Dendritic cell treated with granulocyte-macrophage colony-stimulating factor and Interleukin-4, amounts not matched to agents 40 ng/mL and 50 ng/mL, for 4 days (primary cell): ENCODE measurements around the gene SLC49A3.
"Not testable (repeated sequence)": the region's sequence is repeated elsewhere in the genome, so short reads cannot be mapped to it uniquely, and the experiment has no call there.

Experiments used
- H3K27ac Mint-ChIP-seq: one replicate; pipeline ENCODE4 v1.8.0; 2022; ENCODE audit warnings: mild to moderate bottlenecking, mixed read lengths
- H3K27me3 Mint-ChIP-seq: one replicate; pipeline ENCODE4 v1.8.0; 2022; ENCODE audit warnings: mild to moderate bottlenecking, mixed read lengths
- H3K36me3 Mint-ChIP-seq: one replicate; pipeline ENCODE4 v1.8.0; 2022; ENCODE audit warnings: low read depth, mixed read lengths
- H3K4me1 Mint-ChIP-seq: one replicate; pipeline ENCODE4 v1.8.0; 2022; ENCODE audit warnings: low read depth, mixed read lengths
- H3K4me3 Mint-ChIP-seq: one replicate; pipeline ENCODE4 v1.8.0; 2022; ENCODE audit warnings: mild to moderate bottlenecking, moderate library complexity, mixed read lengths
- H3K9me3 Mint-ChIP-seq: one replicate; pipeline ENCODE4 v1.8.0; 2022; ENCODE audit warnings: mixed read lengths
- intact Hi-C: fragments of 100-400 bp; cut with micrococcal nuclease; formaldehyde crosslinking; loops from one replicate; pipeline ENCODE4 v1.15.0; 2022

The SLC49A3 gene

GRCh38 chr4:712093-712492, 23.1 kb upstream of the SLC49A3 start:
- no peak overlapping the region for H3K4me3 Mint-ChIP-seq
- peaks cover 54% of the 10 kb centered on the region for H3K36me3 Mint-ChIP-seq
- no peaks in the 10 kb centered on the region for H3K27me3 Mint-ChIP-seq
- no peaks in the 10 kb centered on the region for H3K9me3 Mint-ChIP-seq
- H3K27ac Mint-ChIP-seq: no peak overlapping the region
- intact Hi-C loops: no loop called here
- peaks cover 44% of the 10 kb centered on the region for H3K4me1 Mint-ChIP-seq

DNA sequence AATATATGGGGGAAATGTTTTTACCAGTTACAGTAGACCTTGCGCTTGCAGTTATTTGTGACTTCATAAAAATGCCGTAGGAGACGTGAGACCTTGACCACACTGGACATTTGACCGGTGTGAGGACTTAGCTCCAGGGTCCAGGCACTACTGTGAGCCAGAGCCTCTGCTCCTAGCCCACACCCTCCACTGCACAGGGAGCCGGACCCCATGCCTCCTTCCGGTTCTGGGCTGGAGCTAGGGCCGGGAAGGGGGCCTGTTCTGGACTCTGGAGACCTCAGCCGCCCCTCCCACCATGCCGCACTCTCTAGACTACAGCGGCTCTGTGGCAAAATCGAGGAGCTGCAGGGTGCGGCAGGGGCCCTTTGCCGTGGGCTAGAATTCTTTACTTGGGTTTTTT, 22.0 kb upstream of the SLC49A3 start:
- no peak overlapping the region for H3K27ac Mint-ChIP-seq

DNA sequence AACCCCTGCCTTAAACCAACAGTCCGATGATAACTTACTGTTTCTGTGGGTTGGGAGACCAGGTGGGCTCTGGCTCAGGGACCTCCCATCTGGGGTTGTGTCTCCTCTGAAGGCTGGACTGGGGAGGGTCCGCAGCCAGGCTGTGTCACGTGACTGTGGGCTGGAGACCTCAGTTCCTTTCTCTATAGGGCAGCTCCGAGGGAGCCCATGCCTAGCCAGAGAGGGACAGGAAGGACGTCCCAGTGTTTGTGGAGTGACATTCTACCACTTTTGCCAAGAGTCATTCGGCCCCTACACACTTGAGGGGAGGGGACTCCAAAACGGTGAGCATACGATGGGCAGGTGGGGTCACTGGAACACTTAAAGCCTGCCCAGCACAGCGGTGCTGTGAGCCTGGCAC, 21.2 kb upstream of the SLC49A3 start:
- peaks cover 51% of the 10 kb centered on the region for H3K4me1 Mint-ChIP-seq
- peak overlapping the region; percentile 32 for H3K27ac Mint-ChIP-seq
- H3K9me3 Mint-ChIP-seq: no peaks in the 10 kb centered on the region
- intact Hi-C loops: no loop called here
- H3K36me3 Mint-ChIP-seq: peaks cover 56% of the 10 kb centered on the region
- no peaks in the 10 kb centered on the region for H3K27me3 Mint-ChIP-seq
- H3K4me3 Mint-ChIP-seq: no peak overlapping the region

More for the DNA sequence above, 22.0 kb upstream of the SLC49A3 start:
- Mint-ChIP-seq H3K4me1 (peaks cover 47% of the 10 kb centered on the region), H3K27me3 (no peaks in the 10 kb centered on the region), H3K36me3 (peaks cover 54% of the 10 kb centered on the region), H3K4me3 (no peak overlapping the region), H3K9me3 (no peaks in the 10 kb centered on the region)
- intact Hi-C loops: no loop called here

DNA sequence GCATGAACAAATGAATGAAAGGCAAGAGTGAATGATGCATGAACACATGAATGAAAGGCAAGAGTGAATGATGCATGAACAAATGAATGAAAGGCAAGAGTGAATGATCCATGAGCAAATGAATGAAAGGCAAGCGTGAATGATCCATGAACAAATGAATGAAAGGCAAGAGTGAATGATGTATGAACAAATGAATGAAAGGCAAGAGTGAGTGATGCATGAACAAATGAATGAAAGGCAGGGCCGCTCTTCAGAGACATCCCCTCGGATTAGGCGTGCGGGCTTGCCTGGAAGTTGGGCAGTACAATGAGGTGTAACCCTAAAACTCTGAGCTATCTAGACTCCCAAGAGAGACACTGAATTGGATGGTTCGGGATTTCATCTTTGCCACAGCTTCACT, 20.4 kb upstream of the SLC49A3 start:
- H3K4me3 Mint-ChIP-seq: no peak overlapping the region
- H3K27ac Mint-ChIP-seq: peak overlapping the region; percentile 32
- H3K4me1 Mint-ChIP-seq: peaks cover 55% of the 10 kb centered on the region
- H3K27me3 Mint-ChIP-seq: peaks cover 3% of the 10 kb centered on the region
- intact Hi-C loops: loop anchor here (5.0 kb wide), 1 partner anchor 73 kb away; no protein-coding TSS in a partner anchor
- no peaks in the 10 kb centered on the region for H3K9me3 Mint-ChIP-seq
- peaks cover 49% of the 10 kb centered on the region for H3K36me3 Mint-ChIP-seq

DNA sequence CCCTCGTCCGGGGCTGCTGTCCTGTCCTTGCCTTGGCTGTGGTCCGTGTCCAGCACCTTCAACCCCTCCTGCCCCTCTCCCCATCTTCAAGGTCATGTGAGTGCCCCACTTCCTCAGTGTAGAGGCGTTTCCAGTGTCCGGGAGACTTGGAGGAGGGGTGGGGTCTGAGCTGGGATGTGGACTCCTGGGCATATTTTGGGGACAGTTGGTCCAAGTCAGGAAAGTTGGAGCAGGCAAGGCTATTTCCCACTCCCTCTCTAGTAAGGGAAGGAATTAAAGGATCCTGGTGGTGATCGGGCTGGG, 19.6 kb upstream of the SLC49A3 start:
- Mint-ChIP-seq H3K27ac (no peak overlapping the region), H3K4me1 (peaks cover 59% of the 10 kb centered on the region), H3K4me3 (no peak overlapping the region), H3K27me3 (peaks cover 9% of the 10 kb centered on the region), H3K36me3 (peaks cover 43% of the 10 kb centered on the region), H3K9me3 (no peaks in the 10 kb centered on the region)
- intact Hi-C loops: loop anchor here (5.0 kb wide), 1 partner anchor 74 kb away; no protein-coding TSS in a partner anchor

GRCh38 chr4:707929-708630, 19.1 kb upstream of the SLC49A3 start:
- no peak overlapping the region for H3K4me3 Mint-ChIP-seq
- peaks cover 39% of the 10 kb centered on the region for H3K36me3 Mint-ChIP-seq
- peaks cover 9% of the 10 kb centered on the region for H3K27me3 Mint-ChIP-seq
- peaks cover 59% of the 10 kb centered on the region for H3K4me1 Mint-ChIP-seq
- intact Hi-C loops: loop anchor here (5.0 kb wide), 1 partner anchor 74 kb away; no protein-coding TSS in a partner anchor
- no peak overlapping the region for H3K27ac Mint-ChIP-seq
- H3K9me3 Mint-ChIP-seq: no peaks in the 10 kb centered on the region

- H3K27ac Mint-ChIP-seq: peak overlapping the region; percentile 35
- intact Hi-C loops: loop anchor here (5.0 kb wide), 1 partner anchor 75 kb away; no protein-coding TSS in a partner anchor
- peaks cover 9% of the 10 kb centered on the region for H3K27me3 Mint-ChIP-seq
- H3K9me3 Mint-ChIP-seq: no peaks in the 10 kb centered on the region
- H3K4me3 Mint-ChIP-seq: peak overlapping the region; percentile 49
- H3K36me3 Mint-ChIP-seq: peaks cover 33% of the 10 kb centered on the region
- peaks cover 59% of the 10 kb centered on the region for H3K4me1 Mint-ChIP-seq
Measured at GRCh38 chr4:706834-707598, 18.1 kb upstream of the SLC49A3 start.

DNA sequence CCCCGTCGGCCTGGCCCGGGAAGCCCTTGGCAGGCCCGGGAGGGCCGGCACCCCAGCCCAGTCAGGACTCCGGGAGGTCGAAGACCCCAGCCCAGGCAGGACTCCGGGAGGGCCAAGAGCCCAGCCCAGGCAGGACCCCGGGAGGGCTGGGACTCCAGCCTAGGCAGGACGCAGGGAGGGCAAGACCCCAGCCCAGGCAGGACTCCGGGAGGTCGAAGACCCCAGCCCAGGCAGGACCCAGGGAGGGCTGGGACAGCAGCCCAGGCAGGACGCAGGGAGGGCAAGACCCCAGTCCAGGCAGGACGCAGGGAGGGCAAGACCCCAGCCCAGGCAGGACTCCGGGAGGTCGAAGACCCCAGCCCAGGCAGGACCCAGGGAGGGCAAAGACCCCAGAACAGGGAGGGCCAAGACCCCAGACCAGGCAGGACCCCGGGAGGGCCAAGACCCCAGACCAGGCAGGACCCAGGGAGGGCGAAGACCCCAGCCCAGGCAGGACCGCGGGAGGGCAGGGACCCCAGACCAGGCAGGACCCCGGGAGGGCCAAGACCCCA, 17.2 kb upstream of the SLC49A3 start:
- H3K27ac Mint-ChIP-seq: peak overlapping the region; percentile 97
- intact Hi-C loops: loop anchor here (5.0 kb wide), 1 partner anchor 76 kb away; no protein-coding TSS in a partner anchor
- peaks cover 30% of the 10 kb centered on the region for H3K36me3 Mint-ChIP-seq
- H3K27me3 Mint-ChIP-seq, H3K9me3 Mint-ChIP-seq: not testable (repeated sequence)
- H3K4me3 Mint-ChIP-seq: peak overlapping the region; percentile 94
- peaks cover 59% of the 10 kb centered on the region for H3K4me1 Mint-ChIP-seq

DNA sequence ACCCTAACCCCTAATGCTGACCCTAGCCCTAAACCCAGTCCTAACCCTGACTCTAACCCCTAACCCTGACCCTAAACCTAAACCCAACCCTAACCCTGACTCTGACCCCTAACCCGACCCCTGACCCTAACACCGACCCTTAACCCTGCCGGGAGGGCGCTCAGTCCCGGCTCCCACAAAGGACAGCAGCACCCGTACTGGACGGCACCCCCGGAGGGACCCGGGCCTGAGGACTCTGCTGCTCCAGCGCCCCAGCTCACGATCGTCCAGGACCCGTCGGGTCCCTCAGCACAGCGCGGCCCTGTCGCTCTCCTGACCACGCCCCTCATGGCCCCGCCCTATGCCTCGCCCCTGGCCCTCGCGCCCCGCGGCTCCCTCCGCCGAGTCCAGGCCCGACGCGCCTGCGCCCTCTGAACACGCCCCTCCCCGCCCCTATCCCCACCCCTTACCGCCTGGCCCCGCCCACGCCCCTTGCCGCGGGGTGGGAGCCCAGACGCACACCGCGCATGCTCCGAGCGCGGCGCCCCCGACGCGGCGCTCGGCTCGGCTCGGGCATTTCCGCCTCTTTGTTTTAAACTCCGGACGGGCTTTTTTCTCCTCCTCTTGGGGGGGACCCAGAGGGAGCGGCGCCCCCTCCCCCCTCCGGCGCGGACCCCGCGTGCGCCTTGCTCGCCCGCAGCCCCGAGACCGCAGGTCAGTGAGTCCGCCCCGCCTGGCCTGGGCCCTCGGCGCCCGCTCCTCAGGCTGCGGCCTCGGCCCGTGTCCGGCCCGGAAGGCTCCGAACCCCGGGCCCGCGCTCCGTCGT, 16.5 kb upstream of the SLC49A3 start, which contains the start of gene PCGF3:
Gene PCGF3 (plus strand): TSS at position 555 of the 805 bp plus-strand sequence. CDS start 27,849 bp downstream, outside the sequence.
- Mint-ChIP-seq H3K36me3 (peaks cover 24% of the 10 kb centered on the region), H3K4me3 (peak within 1 kb of the TSS; percentile 94), H3K4me1 (peaks cover 60% of the 10 kb centered on the region), H3K9me3 (no peaks in the 10 kb centered on the region), H3K27ac (peak within 1 kb of the TSS; percentile 97), H3K27me3 (peaks cover 9% of the 10 kb centered on the region)
- intact Hi-C loops: loop anchor here (5.0 kb wide), 1 partner anchor 77 kb away; no protein-coding TSS in a partner anchor

DNA sequence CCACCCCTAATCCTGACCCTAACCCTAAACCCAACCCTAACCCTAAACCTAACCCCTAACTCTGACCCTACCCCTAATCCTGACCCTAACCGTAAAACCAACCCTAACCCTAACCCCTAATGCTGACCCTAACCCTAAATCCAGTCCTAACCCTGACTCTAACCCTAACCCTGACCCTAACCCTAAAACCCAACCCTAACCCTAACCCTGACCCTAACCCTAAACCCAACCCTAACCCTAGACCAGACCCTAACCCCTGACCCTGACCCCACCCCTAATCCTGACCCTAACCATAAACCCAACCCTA, 16.0 kb upstream of the SLC49A3 start:
- intact Hi-C loops: loop anchor here (5.0 kb wide), 1 partner anchor 77 kb away; no protein-coding TSS in a partner anchor
- Mint-ChIP-seq H3K27ac (peak overlapping the region; percentile 97), H3K4me1 (peaks cover 60% of the 10 kb centered on the region), H3K4me3 (peak overlapping the region; percentile 94), H3K27me3 (peaks cover 9% of the 10 kb centered on the region), H3K36me3 (peaks cover 18% of the 10 kb centered on the region), H3K9me3 (no peaks in the 10 kb centered on the region)

DNA sequence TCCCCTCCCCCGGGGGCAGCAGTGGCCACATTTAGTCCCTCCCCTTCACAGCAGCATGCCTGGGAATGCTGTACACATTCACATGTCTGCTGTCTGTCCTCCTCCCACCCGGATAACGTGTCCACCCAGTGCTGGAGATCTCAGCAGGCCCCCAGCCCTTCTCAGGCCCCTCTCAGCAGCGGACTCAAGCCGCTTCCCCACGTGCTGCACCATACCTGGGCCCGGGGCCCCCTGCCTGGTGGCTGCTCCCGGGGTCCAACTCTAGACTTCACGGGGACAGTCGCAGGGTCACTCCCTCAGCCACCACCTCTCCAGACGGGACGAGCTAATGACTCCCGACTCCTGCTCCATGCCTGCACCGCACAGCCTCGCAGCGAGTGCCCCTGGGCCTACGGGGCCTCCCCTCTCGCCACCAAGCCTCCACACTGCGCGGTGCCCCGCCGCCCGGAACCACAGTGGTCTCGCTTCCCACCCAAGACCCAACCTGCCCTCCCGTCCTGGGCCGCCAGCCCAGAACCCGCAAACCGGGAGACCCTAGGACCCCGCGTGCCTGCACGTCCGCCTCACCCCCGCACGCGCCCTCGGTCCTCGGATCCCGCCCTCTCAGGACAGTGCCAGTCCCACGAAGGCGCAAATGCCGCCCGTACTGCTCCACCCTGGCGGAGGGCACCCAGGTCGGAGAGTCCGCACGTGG, 15.4 kb upstream of the SLC49A3 start:
- intact Hi-C loops: no loop called here
- Mint-ChIP-seq H3K36me3 (peaks cover 16% of the 10 kb centered on the region), H3K27ac (peak overlapping the region; percentile 97)

DNA sequence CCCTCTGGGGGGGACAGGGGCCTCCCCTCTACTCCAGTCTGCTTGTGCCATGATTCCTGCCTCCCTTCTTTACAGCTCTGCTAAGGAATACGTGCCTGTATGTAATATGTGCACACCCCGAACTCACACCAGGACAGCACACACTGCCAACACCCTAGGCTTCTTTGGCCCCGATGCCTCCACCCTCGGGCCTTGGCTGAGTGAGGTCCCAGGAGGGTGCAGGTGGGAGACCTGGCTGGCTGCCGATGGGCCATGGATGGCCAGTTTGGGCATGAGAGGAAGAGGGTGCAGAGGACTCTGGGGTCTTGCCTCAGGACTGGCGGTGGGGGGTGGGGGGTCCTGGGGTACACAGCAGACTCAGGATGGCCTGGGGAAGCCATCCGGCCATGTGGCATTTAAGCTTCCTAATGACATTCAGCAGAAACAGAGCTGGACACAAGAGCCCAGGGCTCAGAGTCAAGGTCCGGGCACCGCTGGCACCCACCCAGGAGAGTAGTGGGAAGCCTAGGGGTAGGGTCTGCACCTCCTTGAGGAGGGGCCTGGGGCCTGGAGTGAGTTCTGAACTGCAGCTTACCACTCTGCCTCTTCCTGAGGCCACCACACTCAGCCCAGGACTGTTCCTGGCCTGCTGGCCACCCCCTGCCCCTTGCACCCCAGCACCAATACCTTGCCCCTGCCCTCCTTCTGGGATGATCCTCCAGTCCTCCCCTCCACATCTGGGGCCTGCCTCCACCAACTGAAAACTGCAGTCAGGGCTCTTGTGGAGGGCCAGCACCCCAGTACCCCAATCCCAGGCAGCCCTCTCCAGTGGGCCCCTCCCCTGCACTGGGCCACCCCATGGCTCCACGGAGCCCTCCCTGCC, 14.6 kb upstream of the SLC49A3 start:
- Mint-ChIP-seq H3K4me1 (peaks cover 60% of the 10 kb centered on the region), H3K36me3 (peaks cover 9% of the 10 kb centered on the region), H3K27ac (peak overlapping the region; percentile 97), H3K4me3 (peak overlapping the region; percentile 6), H3K9me3 (no peaks in the 10 kb centered on the region), H3K27me3 (peaks cover 9% of the 10 kb centered on the region)
- intact Hi-C loops: no loop called here

More for the DNA sequence above, 15.4 kb upstream of the SLC49A3 start:
- H3K9me3 Mint-ChIP-seq: no peaks in the 10 kb centered on the region
- H3K4me3 Mint-ChIP-seq: peak overlapping the region; percentile 94
- peaks cover 9% of the 10 kb centered on the region for H3K27me3 Mint-ChIP-seq
- peaks cover 60% of the 10 kb centered on the region for H3K4me1 Mint-ChIP-seq
